CD14-positive monocyte (primary cell): ENCODE measurements around the gene SLC38A10. TPM values are rescaled to one million over a fixed set of nuclear protein-coding genes. Genes with fewer than 3 reads are reported as not detected.

Experiments used
- DNase-seq, 3 donors: peaks; one replicate each; pipeline ENCODE4 v3.0.0-alpha.2; 2011 to 2022
- H2AFZ ChIP-seq: 2 replicates; pipeline ENCODE4 v1.6.0; 2012; ENCODE audit warnings: mild to moderate bottlenecking, low read depth, low read length, inconsistent platforms; ENCODE audit not compliant: insufficient read depth, poor library complexity, severe bottlenecking
- H3K27ac ChIP-seq, 2 donors: 1 replicate in 1 of 2; 2 replicates in 1 of 2; pipeline ENCODE4 v1.5.1; 2012 to 2013; ENCODE audit warnings: low read length in 2 of 2, control low read depth in 1 of 2, inconsistent platforms in 1 of 2, low read depth in 1 of 2, mild to moderate bottlenecking in 1 of 2
- H3K27me3 ChIP-seq, 2 donors: one replicate each; pipeline versions ENCODE4 v1.6.0 to v1.6.1; 2011 to 2013; ENCODE audit warnings: low read length in 2 of 2; ENCODE audit not compliant: control insufficient read depth in 2 of 2, insufficient read depth in 2 of 2
- H3K36me3 ChIP-seq, 2 donors: replicated peaks in 1 of 2; 1 replicate in 1 of 2; 2 replicates in 1 of 2; pipeline versions ENCODE4 v1.5.1 to v1.6.1; 2012 to 2013; ENCODE audit warnings: low read length in 2 of 2, control low read depth in 1 of 2, inconsistent platforms in 1 of 2, mild to moderate bottlenecking in 1 of 2; ENCODE audit not compliant: insufficient read depth in 2 of 2, control insufficient read depth in 1 of 2
- H3K4me1 ChIP-seq, 2 donors: 1 replicate in 1 of 2; 2 replicates in 1 of 2; pipeline versions ENCODE4 v1.5.1 to v1.6.1; 2012 to 2013; ENCODE audit warnings: low read length in 2 of 2, control low read depth in 1 of 2, inconsistent platforms in 1 of 2, mild to moderate bottlenecking in 1 of 2, moderate library complexity in 1 of 2; ENCODE audit not compliant: insufficient read depth in 2 of 2, control insufficient read depth in 1 of 2
- H3K4me2 ChIP-seq: replicated peaks from 2 replicates; pipeline ENCODE3; 2012; ENCODE audit warnings: low read length, moderate library complexity, mild to moderate bottlenecking; ENCODE audit not compliant: poor library complexity, severe bottlenecking; ENCODE audit errors: extremely low read depth
- H3K4me3 ChIP-seq, 3 experiments: fragments of 200-600 bp in 1 of 3; sonication (generic) in 1 of 3; replicated peaks in 1 of 3; 1 replicate in 2 of 3; 2 replicates in 1 of 3; pipeline ENCODE4 v1.5.1; 2011 to 2013; ENCODE audit warnings: low read length in 3 of 3, mild to moderate bottlenecking in 3 of 3, control low read depth in 2 of 3, low read depth in 2 of 3, inconsistent platforms in 1 of 3, moderate library complexity in 1 of 3
- H3K79me2 ChIP-seq: 2 replicates; pipeline ENCODE4 v1.6.0; 2012; ENCODE audit warnings: mild to moderate bottlenecking, control low read depth, inconsistent platforms, low read length, moderate library complexity; ENCODE audit not compliant: insufficient read depth
- H3K9ac ChIP-seq: 2 replicates; pipeline ENCODE4 v1.6.0; 2017; ENCODE audit warnings: low read length, mild to moderate bottlenecking; ENCODE audit not compliant: insufficient read depth, poor library complexity, severe bottlenecking
- H3K9me3 ChIP-seq, 2 donors: replicated peaks in 1 of 2; 1 replicate in 1 of 2; 2 replicates in 1 of 2; pipeline versions ENCODE4 v1.5.1 to v1.6.1; 2012 to 2013; ENCODE audit warnings: low read length in 2 of 2, control low read depth in 1 of 2; ENCODE audit not compliant: control insufficient read depth in 1 of 2, insufficient read depth in 1 of 2
- H4K20me1 ChIP-seq: 2 replicates; pipeline ENCODE4 v1.6.0; 2012; ENCODE audit warnings: mild to moderate bottlenecking, low read length, control low read depth, moderate library complexity; ENCODE audit not compliant: insufficient read depth
- H3K27ac Mint-ChIP-seq, 7 donors: one replicate each; pipeline ENCODE4 v1.8.0; 2020; ENCODE audit warnings: mild to moderate bottlenecking in 7 of 7, mixed read lengths in 7 of 7, moderate library complexity in 6 of 7, inconsistent platforms in 2 of 7
- H3K27me3 Mint-ChIP-seq, 3 donors: one replicate each; pipeline ENCODE4 v1.8.0; 2021 to 2022; ENCODE audit warnings: low read depth in 3 of 3, mild to moderate bottlenecking in 3 of 3, mixed read lengths in 3 of 3, moderate library complexity in 3 of 3, inconsistent platforms in 1 of 3
- H3K36me3 Mint-ChIP-seq, 2 donors: one replicate each; pipeline ENCODE4 v1.8.0; 2020; ENCODE audit warnings: mixed read lengths in 2 of 2, inconsistent platforms in 1 of 2, mild to moderate bottlenecking in 1 of 2
- H3K4me1 Mint-ChIP-seq: one replicate; pipeline ENCODE4 v1.8.0; 2020; ENCODE audit warnings: mild to moderate bottlenecking, mixed read lengths
- H3K4me3 Mint-ChIP-seq, 2 donors: one replicate each; pipeline ENCODE4 v1.8.0; 2020; ENCODE audit warnings: mild to moderate bottlenecking in 2 of 2, mixed read lengths in 2 of 2, moderate library complexity in 1 of 2
- H3K9me3 Mint-ChIP-seq, 7 donors: one replicate each; pipeline ENCODE4 v1.8.0; 2020 to 2022; ENCODE audit warnings: mixed read lengths in 7 of 7, mild to moderate bottlenecking in 6 of 7, moderate library complexity in 6 of 7, inconsistent platforms in 2 of 7
- WGBS: methylation state at CpG from one replicate; pipeline ENCODE4 v1.1.5; 2013; ENCODE audit warnings: missing lambda C conversion rate; ENCODE audit not compliant: insufficient coverage; 5-methylcytosine and 5-hydroxymethylcytosine counted together
- intact Hi-C, 2 donors: fragments of 100-400 bp; cut with micrococcal nuclease; formaldehyde crosslinking; loops; one replicate each; pipeline versions ENCODE4 v1.15.0 to v1.15.1; 2023
- polyA plus RNA-seq, 3 donors: library from polyadenylated mRNA; depleted of rRNA in 1 of 3; unstranded in 2 of 3; stranded (reverse) in 1 of 3; fragments of 300-500 nt in 2 of 3; fragments of >200 nt in 1 of 3; fragmentation: Illumina TruSeq in 2 of 3; gene quantifications; 1 replicate in 2 of 3; 2 replicates in 1 of 3; pipeline ENCODE4 v1.2.3, GENCODE V29; 2012 to 2021
- TF ChIP-seq, protein P1 (sequence below): fragments of 200-600 bp; IDR thresholded peaks from one replicate; pipeline ENCODE4 v1.8.0; 2022; ENCODE audit warnings: antibody characterized with exemption, mild to moderate bottlenecking

Gene SLC38A10
- polyA plus RNA-seq, 3 donors: 50.8 to 76.1 (median 68.4) TPM

DNA sequence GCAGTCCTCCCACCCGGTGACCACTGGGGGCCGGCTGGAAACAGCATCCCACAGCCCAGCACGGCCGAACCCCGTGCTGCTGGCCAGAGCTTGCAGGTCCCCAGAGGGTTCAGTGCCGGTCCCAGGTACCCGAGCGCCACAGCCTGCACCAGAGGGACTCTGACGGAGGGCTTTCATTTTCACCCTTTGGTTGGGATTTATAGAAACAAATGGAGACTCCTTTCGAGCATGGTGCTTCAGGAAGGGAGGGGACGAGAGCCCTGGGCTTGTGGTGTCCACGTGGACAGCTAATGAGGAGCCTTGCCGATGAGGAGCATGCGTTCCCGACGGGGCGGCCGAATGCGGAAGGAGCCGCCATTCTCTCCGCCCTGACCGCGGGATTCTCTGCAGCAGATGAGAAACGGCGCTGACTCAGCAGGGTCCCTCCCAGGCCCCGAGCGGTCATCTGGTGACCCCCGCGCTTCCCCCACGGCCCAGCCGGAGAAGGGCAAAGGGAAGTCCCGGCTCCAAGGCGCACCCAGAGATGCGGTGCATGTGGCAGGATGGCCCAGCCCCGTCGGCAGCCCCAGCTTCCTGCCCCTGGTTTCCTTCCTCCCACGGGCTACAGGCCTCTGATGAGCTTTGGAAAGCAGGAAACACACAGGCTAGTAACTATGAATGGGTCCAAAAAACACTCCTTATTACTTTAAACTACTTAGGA is 9.8 kb downstream of the SLC38A10 start:
- Mint-ChIP-seq H3K4me3 (peak overlapping the region; percentile 79 to 84), H3K27me3 (no peaks in the 10 kb centered on the region), H3K36me3 (peaks cover 41 to 74% of the 10 kb centered on the region in 2 donors), H3K4me1 (peaks cover 54% of the 10 kb centered on the region), H3K9me3 (no peaks in the 10 kb centered on the region), H3K27ac (peak overlapping the region; percentile 93 to 98 (median 96))
- Histone ChIP-seq H3K9me3 (no peaks in the 10 kb centered on the region), H2AFZ (peak overlapping the region; percentile 83), H3K27ac (peak overlapping the region; percentile 95 to 97), H3K9ac (peak overlapping the region; percentile 69), H4K20me1 (peaks cover 14% of the 10 kb centered on the region), H3K4me3 (peak overlapping the region; percentile 5 to 75 (median 44)), H3K4me1 (peaks cover 60 to 61% of the 10 kb centered on the region in 2 donors), H3K27me3 (no peaks in the 10 kb centered on the region), H3K4me2 (peak overlapping the region; percentile 86), H3K79me2 (peaks cover 79% of the 10 kb centered on the region), H3K36me3 (peaks cover 34 to 46% of the 10 kb centered on the region in 2 donors)
- intact Hi-C loops: loop anchor here in 1 of 2 donors (10.0 kb wide), 2 partner anchors 109 to 199 kb away; partner anchors contain the start of gene BAHCC1
- TF ChIP-seq, protein P1, sequence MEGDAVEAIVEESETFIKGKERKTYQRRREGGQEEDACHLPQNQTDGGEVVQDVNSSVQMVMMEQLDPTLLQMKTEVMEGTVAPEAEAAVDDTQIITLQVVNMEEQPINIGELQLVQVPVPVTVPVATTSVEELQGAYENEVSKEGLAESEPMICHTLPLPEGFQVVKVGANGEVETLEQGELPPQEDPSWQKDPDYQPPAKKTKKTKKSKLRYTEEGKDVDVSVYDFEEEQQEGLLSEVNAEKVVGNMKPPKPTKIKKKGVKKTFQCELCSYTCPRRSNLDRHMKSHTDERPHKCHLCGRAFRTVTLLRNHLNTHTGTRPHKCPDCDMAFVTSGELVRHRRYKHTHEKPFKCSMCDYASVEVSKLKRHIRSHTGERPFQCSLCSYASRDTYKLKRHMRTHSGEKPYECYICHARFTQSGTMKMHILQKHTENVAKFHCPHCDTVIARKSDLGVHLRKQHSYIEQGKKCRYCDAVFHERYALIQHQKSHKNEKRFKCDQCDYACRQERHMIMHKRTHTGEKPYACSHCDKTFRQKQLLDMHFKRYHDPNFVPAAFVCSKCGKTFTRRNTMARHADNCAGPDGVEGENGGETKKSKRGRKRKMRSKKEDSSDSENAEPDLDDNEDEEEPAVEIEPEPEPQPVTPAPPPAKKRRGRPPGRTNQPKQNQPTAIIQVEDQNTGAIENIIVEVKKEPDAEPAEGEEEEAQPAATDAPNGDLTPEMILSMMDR: no peak
- WGBS: 3% methylated on average over 37 of the region's 37 CpGs
- peak; percentile 97 to 98 (median 98) for DNase-seq

GRCh38 chr17:81282876-81283275 is 12.2 kb downstream of the SLC38A10 start:
- H3K27ac Mint-ChIP-seq: peak overlapping the region in 3 of 7 donors; percentile 18 to 37 (median 30)
- Histone ChIP-seq H2AFZ (no peak overlapping the region), H4K20me1 (peaks cover 32% of the 10 kb centered on the region), H3K9me3 (no peaks in the 10 kb centered on the region), H3K27me3 (no peaks in the 10 kb centered on the region), H3K4me2 (no peak overlapping the region), H3K36me3 (peaks cover 54 to 62% of the 10 kb centered on the region in 2 donors), H3K4me1 (peaks cover 36% of the 10 kb centered on the region in 2 donors), H3K4me3 (no peak overlapping the region), H3K27ac (no peak overlapping the region), H3K79me2 (peaks cover 80% of the 10 kb centered on the region), H3K9ac (no peak overlapping the region)
- no peaks in the 10 kb centered on the region for H3K9me3 Mint-ChIP-seq
- no peak for DNase-seq
- no peaks in the 10 kb centered on the region for H3K27me3 Mint-ChIP-seq
- 97% methylated on average over 14 of the region's 16 CpGs for WGBS
- peaks cover 54 to 75% of the 10 kb centered on the region in 2 donors for H3K36me3 Mint-ChIP-seq
- TF ChIP-seq, protein P1: no peak
- intact Hi-C loops: loop anchor here in 1 of 2 donors (10.0 kb wide), 2 partner anchors 112 to 202 kb away; partner anchors contain the start of gene BAHCC1
- H3K4me1 Mint-ChIP-seq: peaks cover 36% of the 10 kb centered on the region
- H3K4me3 Mint-ChIP-seq: no peak overlapping the region
